WERI-Rb-1 (cell line): ENCODE measurements around the gene POTEI.
A peak's percentile ranks its signal among the peaks of the same experiment; 100 is the strongest.
"Not testable (repeated sequence)": the region's sequence is repeated elsewhere in the genome, so short reads cannot be mapped to it uniquely, and the experiment has no call there.

Source experiments
- DNase-seq: peaks from one replicate; pipeline ENCODE4 v3.0.0-alpha.2; 2020
- H3K27ac ChIP-seq: fragments of 250-450 bp; sonication (Bioruptor Pico); 2 replicates; pipeline ENCODE4 v1.5.1; 2020; ENCODE audit warnings: mild to moderate bottlenecking, moderate library complexity
- H3K27me3 ChIP-seq: fragments of 250-450 bp; sonication (Bioruptor Pico); 2 replicates; pipeline ENCODE4 v1.5.1; 2021; ENCODE audit warnings: mild to moderate bottlenecking, low read depth, moderate library complexity; ENCODE audit not compliant: insufficient read depth, severe bottlenecking
- H3K36me3 ChIP-seq: fragments of 250-450 bp; sonication (Bioruptor Pico); 2 replicates; pipeline ENCODE4 v1.5.1; 2020; ENCODE audit warnings: mild to moderate bottlenecking, moderate library complexity
- H3K4me3 ChIP-seq: 2 replicates; pipeline ENCODE4 v1.5.1; 2011; ENCODE audit warnings: low read depth, mild to moderate bottlenecking, control low read depth, low read length
- H3K9me3 ChIP-seq: fragments of 250-450 bp; sonication (Bioruptor Pico); 2 replicates; pipeline ENCODE4 v1.5.1; 2021; ENCODE audit warnings: mild to moderate bottlenecking, moderate library complexity; ENCODE audit not compliant: severe bottlenecking
- CTCF ChIP-seq: IDR thresholded peaks from 2 replicates; pipeline ENCODE4 v1.5.1; 2011; ENCODE audit warnings: low read depth, mild to moderate bottlenecking, control low read depth, inconsistent platforms, low read length

Gene POTEI

GRCh38 chr2:130522390-130522789 lies 13.3 kb upstream of the POTEI start:
- not testable (repeated sequence) for H3K27me3 ChIP-seq

GRCh38 chr2:130520992-130521391 lies 11.9 kb upstream of the POTEI start, which contains the start of gene CFC1B:
CFC1B (plus strand) TSS chr2:130521222; CDS start chr2:130521485, 263 bp downstream.
- H3K27ac ChIP-seq, H3K4me3 ChIP-seq, DNase-seq: not testable (repeated sequence)

More at GRCh38 chr2:130522390-130522789, 13.3 kb upstream of the POTEI start:
- not testable (repeated sequence) for H3K4me3 ChIP-seq, H3K9me3 ChIP-seq, H3K36me3 ChIP-seq, H3K27ac ChIP-seq, DNase-seq

GRCh38 chr2:130518516-130519106 lies 9.5 kb upstream of the POTEI start:
- H3K27me3 ChIP-seq, DNase-seq, H3K27ac ChIP-seq, H3K9me3 ChIP-seq, H3K36me3 ChIP-seq, H3K4me3 ChIP-seq: not testable (repeated sequence)

More at GRCh38 chr2:130520992-130521391, 11.9 kb upstream of the POTEI start, which contains the start of gene CFC1B:
- not testable (repeated sequence) for H3K27me3 ChIP-seq, H3K9me3 ChIP-seq, H3K36me3 ChIP-seq

GRCh38 chr2:130511747-130512451 lies 2.8 kb upstream of the POTEI start:
- not testable (repeated sequence) for H3K4me3 ChIP-seq, H3K9me3 ChIP-seq, H3K27ac ChIP-seq, H3K36me3 ChIP-seq, DNase-seq, H3K27me3 ChIP-seq

- H3K4me3 ChIP-seq, DNase-seq, H3K9me3 ChIP-seq, H3K36me3 ChIP-seq, H3K27me3 ChIP-seq, H3K27ac ChIP-seq: not testable (repeated sequence)
Measured at GRCh38 chr2:130510807-130511746, 1.9 kb upstream of the POTEI start.

- not testable (repeated sequence) for H3K36me3 ChIP-seq, DNase-seq, H3K4me3 ChIP-seq, H3K9me3 ChIP-seq, H3K27me3 ChIP-seq, H3K27ac ChIP-seq
Measured at GRCh38 chr2:130491073-130491472, 18.1 kb downstream of the POTEI start.

GRCh38 chr2:130455413-130455812 lies 53.7 kb downstream of the POTEI start:
- H3K9me3 ChIP-seq, H3K36me3 ChIP-seq, H3K27ac ChIP-seq, H3K27me3 ChIP-seq, DNase-seq, H3K4me3 ChIP-seq: not testable (repeated sequence)

GRCh38 chr2:130454712-130455083 lies 54.4 kb downstream of the POTEI start:
- H3K36me3 ChIP-seq, H3K27me3 ChIP-seq, H3K4me3 ChIP-seq, H3K9me3 ChIP-seq, H3K27ac ChIP-seq: not testable (repeated sequence)
- TF ChIP-seq CTCF = peak; percentile 22; the same call in 1 of the 2 replicates
- peak; percentile 16 for DNase-seq

GRCh38 chr2:130453955-130454711 lies 55.0 kb downstream of the POTEI start:
- not testable (repeated sequence) for H3K36me3 ChIP-seq, H3K27ac ChIP-seq, H3K4me3 ChIP-seq, H3K27me3 ChIP-seq, DNase-seq, H3K9me3 ChIP-seq

GRCh38 chr2:130452897-130453296 lies 56.2 kb downstream of the POTEI start:
- H3K9me3 ChIP-seq, H3K27me3 ChIP-seq, H3K36me3 ChIP-seq, DNase-seq, H3K4me3 ChIP-seq, H3K27ac ChIP-seq: not testable (repeated sequence)

- not testable (repeated sequence) for H3K4me3 ChIP-seq, H3K27ac ChIP-seq, H3K36me3 ChIP-seq, DNase-seq, H3K27me3 ChIP-seq, H3K9me3 ChIP-seq
Measured at GRCh38 chr2:130451823-130452222, 57.3 kb downstream of the POTEI start.

GRCh38 chr2:130451278-130451677 lies 57.9 kb downstream of the POTEI start:
- DNase-seq, H3K36me3 ChIP-seq, H3K4me3 ChIP-seq, H3K9me3 ChIP-seq, H3K27me3 ChIP-seq, H3K27ac ChIP-seq: not testable (repeated sequence)
